IPS-18a (cell line): ENCODE data around the gene MTMR3.
"Not testable (repeated sequence)": the region's sequence is repeated elsewhere in the genome, so short reads cannot be mapped to it uniquely, and the experiment has no call there.

ENCODE experiments used
- H3K27ac ChIP-seq: one replicate; pipeline ENCODE4 v1.5.1; 2013; ENCODE audit warnings: low read length
- H3K27me3 ChIP-seq: one replicate; pipeline ENCODE4 v1.6.1; 2013; ENCODE audit warnings: mild to moderate bottlenecking, low read length; ENCODE audit not compliant: control insufficient read depth, insufficient read depth
- H3K36me3 ChIP-seq: one replicate; pipeline ENCODE4 v1.6.1; 2013; ENCODE audit warnings: low read depth, low read length; ENCODE audit not compliant: control insufficient read depth
- H3K4me1 ChIP-seq: one replicate; pipeline ENCODE4 v1.6.1; 2013; ENCODE audit warnings: low read depth, low read length; ENCODE audit not compliant: control insufficient read depth
- H3K4me3 ChIP-seq: one replicate; pipeline ENCODE4 v1.5.1; 2013; ENCODE audit warnings: low read length
- H3K9ac ChIP-seq: one replicate; pipeline ENCODE4 v1.6.1; 2013; ENCODE audit warnings: mild to moderate bottlenecking, low read length, moderate library complexity
- H3K9me3 ChIP-seq: one replicate; pipeline ENCODE4 v1.6.1; 2013; ENCODE audit warnings: low read depth, low read length; ENCODE audit not compliant: control insufficient read depth

The MTMR3 gene

GRCh38 chr22:29848111-29848510 is 34.9 kb upstream of the MTMR3 start:
- H3K9me3 ChIP-seq: no peaks in the 10 kb centered on the region
- no peak overlapping the region for H3K27ac ChIP-seq
- H3K36me3 ChIP-seq: no peaks in the 10 kb centered on the region
- no peaks in the 10 kb centered on the region for H3K27me3 ChIP-seq
- H3K9ac ChIP-seq: no peak overlapping the region
- no peaks in the 10 kb centered on the region for H3K4me1 ChIP-seq
- no peak overlapping the region for H3K4me3 ChIP-seq

GRCh38 chr22:29854432-29854831 is 28.5 kb upstream of the MTMR3 start:
- Histone ChIP-seq H3K4me3 (no peak overlapping the region), H3K9ac (no peak overlapping the region), H3K4me1 (no peaks in the 10 kb centered on the region), H3K36me3 (no peaks in the 10 kb centered on the region), H3K27me3 (no peaks in the 10 kb centered on the region), H3K27ac (no peak overlapping the region), H3K9me3 (no peaks in the 10 kb centered on the region)

GRCh38 chr22:29855611-29856181 is 27.3 kb upstream of the MTMR3 start:
- Histone ChIP-seq H3K4me1 (no peaks in the 10 kb centered on the region), H3K27me3 (no peaks in the 10 kb centered on the region), H3K36me3 (no peaks in the 10 kb centered on the region), H3K4me3 (no peak overlapping the region), H3K9ac (no peak overlapping the region), H3K27ac (no peak overlapping the region), H3K9me3 (no peaks in the 10 kb centered on the region)

GRCh38 chr22:29856496-29856895 is 26.5 kb upstream of the MTMR3 start:
- Histone ChIP-seq H3K27ac (no peak overlapping the region), H3K4me3 (no peak overlapping the region), H3K4me1 (no peaks in the 10 kb centered on the region), H3K9ac (no peak overlapping the region), H3K9me3 (no peaks in the 10 kb centered on the region), H3K36me3 (no peaks in the 10 kb centered on the region), H3K27me3 (no peaks in the 10 kb centered on the region)

GRCh38 chr22:29859030-29859429 is 23.9 kb upstream of the MTMR3 start:
- H3K27ac ChIP-seq, H3K9ac ChIP-seq, H3K27me3 ChIP-seq, H3K4me1 ChIP-seq, H3K4me3 ChIP-seq, H3K36me3 ChIP-seq, H3K9me3 ChIP-seq: not testable (repeated sequence)

GRCh38 chr22:29860006-29860766 is 22.8 kb upstream of the MTMR3 start:
- Histone ChIP-seq H3K36me3 (no peaks in the 10 kb centered on the region), H3K9ac (no peak overlapping the region), H3K4me3 (no peak overlapping the region), H3K4me1 (no peaks in the 10 kb centered on the region), H3K27me3 (no peaks in the 10 kb centered on the region), H3K27ac (no peak overlapping the region), H3K9me3 (no peaks in the 10 kb centered on the region)

GRCh38 chr22:29861672-29862297 is 21.2 kb upstream of the MTMR3 start:
- H3K27ac ChIP-seq: no peak overlapping the region
- H3K36me3 ChIP-seq: no peaks in the 10 kb centered on the region
- no peaks in the 10 kb centered on the region for H3K4me1 ChIP-seq
- H3K4me3 ChIP-seq: no peak overlapping the region
- no peak overlapping the region for H3K9ac ChIP-seq
- H3K9me3 ChIP-seq: no peaks in the 10 kb centered on the region
- H3K27me3 ChIP-seq: no peaks in the 10 kb centered on the region

- H3K4me3 ChIP-seq, H3K9me3 ChIP-seq, H3K27me3 ChIP-seq, H3K4me1 ChIP-seq, H3K27ac ChIP-seq, H3K9ac ChIP-seq, H3K36me3 ChIP-seq: not testable (repeated sequence)
These were observed 17.4 kb upstream of the MTMR3 start for GRCh38 chr22:29865572-29865971.

- peaks cover 11% of the 10 kb centered on the region for H3K4me1 ChIP-seq
- H3K9ac ChIP-seq: no peak overlapping the region
- no peaks in the 10 kb centered on the region for H3K36me3 ChIP-seq
- no peak overlapping the region for H3K4me3 ChIP-seq
- no peaks in the 10 kb centered on the region for H3K27me3 ChIP-seq
- no peak overlapping the region for H3K27ac ChIP-seq
- H3K9me3 ChIP-seq: no peaks in the 10 kb centered on the region
These were observed 15.7 kb upstream of the MTMR3 start for GRCh38 chr22:29867260-29867659.

- Histone ChIP-seq H3K27me3 (no peaks in the 10 kb centered on the region), H3K4me1 (peaks cover 14% of the 10 kb centered on the region), H3K9ac (no peak overlapping the region), H3K36me3 (no peaks in the 10 kb centered on the region), H3K4me3 (no peak overlapping the region), H3K27ac (no peak overlapping the region), H3K9me3 (no peaks in the 10 kb centered on the region)
These were observed 15.1 kb upstream of the MTMR3 start for GRCh38 chr22:29867851-29868250.

GRCh38 chr22:29870574-29870973 is 12.4 kb upstream of the MTMR3 start:
- Histone ChIP-seq H3K4me1 (peaks cover 14% of the 10 kb centered on the region), H3K4me3 (no peak overlapping the region), H3K9ac (no peak overlapping the region), H3K27ac (no peak overlapping the region), H3K9me3 (no peaks in the 10 kb centered on the region), H3K36me3 (no peaks in the 10 kb centered on the region), H3K27me3 (no peaks in the 10 kb centered on the region)

GRCh38 chr22:29871684-29872083 is 11.3 kb upstream of the MTMR3 start:
- H3K27ac ChIP-seq: no peak overlapping the region
- H3K4me3 ChIP-seq: no peak overlapping the region
- H3K27me3 ChIP-seq: no peaks in the 10 kb centered on the region
- H3K4me1 ChIP-seq: peaks cover 14% of the 10 kb centered on the region
- H3K36me3 ChIP-seq: no peaks in the 10 kb centered on the region
- no peaks in the 10 kb centered on the region for H3K9me3 ChIP-seq
- H3K9ac ChIP-seq: no peak overlapping the region
